Epithelial cell of prostate (primary cell): ENCODE measurements around the gene BCLAF3.
A peak's percentile ranks its signal among the peaks of the same experiment; 100 is the strongest.

ENCODE experiments used
- DNase-seq: peaks from one replicate; pipeline ENCODE4 v3.0.0-alpha.2; 2011; ENCODE audit warnings: low read depth, low spot score
- H3K27ac ChIP-seq: fragments of 450-650 bp; 2 replicates; pipeline ENCODE4 v1.5.1; 2017; ENCODE audit warnings: mild to moderate bottlenecking

BCLAF3 gene

DNA sequence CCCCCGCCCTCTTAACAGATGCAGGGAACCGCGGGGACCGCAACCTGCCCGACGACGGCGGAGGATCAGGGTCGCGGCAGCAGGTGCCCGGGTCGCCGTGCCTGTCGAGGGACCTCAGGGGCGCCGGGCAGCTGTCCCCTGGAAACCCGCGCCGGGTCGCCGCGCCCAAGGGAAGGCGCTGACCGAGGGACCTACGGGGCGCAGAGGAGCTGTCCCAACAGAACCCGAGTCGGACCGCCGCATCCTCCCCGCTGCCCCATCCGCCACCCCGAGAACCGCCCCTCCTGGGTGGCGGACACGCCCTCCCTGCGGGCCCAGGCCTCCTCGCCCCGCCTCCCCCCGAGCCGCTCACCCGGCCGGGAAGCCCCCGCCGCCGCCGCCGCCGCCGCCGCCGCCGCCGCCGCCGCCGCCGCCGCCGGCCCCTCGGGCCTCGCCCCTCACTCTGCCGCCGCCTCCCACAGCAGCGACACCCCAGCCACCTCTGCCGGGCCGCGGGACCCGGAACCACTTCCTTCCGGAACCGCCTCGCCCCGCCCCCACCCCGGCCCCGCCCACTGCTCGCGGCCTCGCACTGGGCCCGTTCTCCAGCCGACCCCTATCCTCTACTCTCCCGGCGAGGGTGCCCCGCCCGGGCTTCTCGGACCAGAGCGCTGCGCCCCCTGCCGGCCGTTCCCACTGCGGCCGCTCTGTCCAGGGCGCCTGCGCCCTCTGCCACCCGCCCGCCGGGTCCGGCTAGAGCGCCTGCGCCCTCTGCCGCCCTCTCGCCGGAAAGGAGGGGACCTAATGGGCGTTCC lies at the start of gene BCLAF3:
Gene BCLAF3, minus strand, starts transcription at position 506 of the 794 bp plus-strand sequence. CDS start 20,797 bp downstream, outside the sequence.
- peak; percentile 16 for DNase-seq
- peak within 1 kb of the TSS; percentile 42 for H3K27ac ChIP-seq

DNA sequence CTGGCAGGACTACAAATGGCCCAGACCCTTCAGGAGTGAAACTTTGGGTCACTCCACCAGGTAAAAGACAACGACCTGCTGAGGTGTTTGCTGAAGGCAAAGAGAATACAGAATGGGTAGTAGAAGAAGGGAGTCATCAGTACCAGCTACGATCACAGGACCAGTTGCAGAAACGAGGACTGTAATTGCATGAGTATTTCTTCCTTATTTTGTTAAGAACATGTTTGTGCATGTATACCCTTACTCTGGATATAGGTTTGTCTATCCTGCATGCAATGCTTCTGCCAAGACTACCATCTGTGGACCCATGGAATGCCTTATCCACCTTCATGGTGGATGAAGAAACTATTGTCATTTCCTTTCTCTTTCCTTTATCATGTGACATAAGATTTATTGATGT lies 48.1 kb upstream of the BCLAF3 start:
- no peak overlapping the region for H3K27ac ChIP-seq
- no peak for DNase-seq

DNA sequence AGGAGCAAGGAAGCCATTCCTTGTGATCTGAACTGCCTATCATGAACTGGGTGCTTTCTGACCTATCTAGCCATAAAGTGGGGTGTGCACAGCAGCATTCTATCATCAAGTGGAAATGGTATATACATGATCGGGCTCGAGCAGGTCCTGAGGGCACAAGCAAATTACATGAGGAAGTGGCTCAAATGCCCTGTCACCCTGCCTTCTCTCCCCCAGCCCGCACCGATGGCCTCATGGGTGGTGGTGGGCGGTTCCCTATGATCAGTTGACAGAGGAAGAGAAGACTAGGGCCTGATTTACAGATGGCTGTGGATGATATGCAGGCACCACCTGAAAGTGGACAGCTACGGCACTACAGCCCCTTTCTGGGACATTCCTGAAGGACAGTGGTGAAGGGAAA lies 46.3 kb upstream of the BCLAF3 start:
- DNase-seq, result no peak

DNA sequence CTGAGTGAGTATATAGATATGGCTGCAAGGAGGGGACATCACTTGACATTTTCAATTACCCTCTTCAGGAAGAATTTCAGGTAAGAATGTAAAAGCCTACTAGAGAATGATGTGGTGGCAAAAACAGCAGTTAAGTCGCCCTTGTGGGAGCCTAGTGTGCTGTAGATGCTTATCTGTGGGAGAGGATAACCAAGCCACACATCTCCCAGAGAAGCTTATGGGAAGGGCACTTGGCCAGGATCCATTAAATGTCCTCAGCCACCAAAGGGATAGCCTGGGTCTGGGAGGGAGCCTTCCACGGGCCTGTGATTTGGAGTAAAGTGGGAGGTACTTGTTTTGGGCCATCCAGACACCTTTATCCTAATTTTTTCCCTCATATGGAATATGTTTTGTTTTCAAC lies 41.3 kb upstream of the BCLAF3 start:
- no peak overlapping the region for H3K27ac ChIP-seq
- DNase-seq, result no peak

More for the DNA sequence above, 46.3 kb upstream of the BCLAF3 start:
- H3K27ac ChIP-seq, result no peak overlapping the region

DNA sequence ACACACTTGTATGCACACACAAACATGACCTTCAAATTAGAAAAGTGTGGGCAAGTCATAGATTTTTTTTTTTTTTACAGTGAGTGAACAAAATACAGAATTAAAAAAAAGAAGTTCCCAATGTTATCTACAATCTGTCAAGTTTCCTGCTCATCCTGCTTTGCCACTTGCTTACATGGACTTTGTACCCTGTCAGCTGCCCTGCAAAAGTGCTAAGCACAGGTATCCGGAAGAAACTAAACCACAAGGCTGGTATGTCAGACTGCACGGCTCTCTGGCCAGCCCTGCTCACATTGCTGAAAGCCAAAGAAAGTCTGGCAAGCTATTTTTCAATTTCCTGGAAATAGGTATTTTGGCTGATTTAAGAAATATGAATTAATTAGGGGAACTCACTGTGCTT lies 38.9 kb upstream of the BCLAF3 start:
- no peak overlapping the region for H3K27ac ChIP-seq
- DNase-seq, result no peak

DNA sequence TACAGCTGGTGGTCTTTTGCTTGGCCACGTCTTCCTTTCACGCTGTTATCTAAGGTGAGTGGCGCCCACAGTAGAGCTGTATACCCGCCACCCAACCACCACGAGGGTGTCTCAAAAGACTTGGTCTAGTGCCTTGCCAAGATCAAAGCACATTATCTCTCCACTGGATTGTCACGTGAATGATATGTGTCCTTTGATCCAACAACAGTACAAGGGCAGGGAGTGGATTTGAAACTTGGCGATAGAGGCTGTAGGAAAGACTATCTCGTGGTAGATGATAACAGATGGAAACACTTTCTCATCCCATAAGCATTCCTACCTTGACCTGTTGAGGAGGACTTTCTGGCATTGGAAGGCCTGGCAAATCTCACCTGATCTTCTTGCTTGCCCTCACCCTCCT lies 37.7 kb upstream of the BCLAF3 start:
- no peak overlapping the region for H3K27ac ChIP-seq
- no peak for DNase-seq

DNA sequence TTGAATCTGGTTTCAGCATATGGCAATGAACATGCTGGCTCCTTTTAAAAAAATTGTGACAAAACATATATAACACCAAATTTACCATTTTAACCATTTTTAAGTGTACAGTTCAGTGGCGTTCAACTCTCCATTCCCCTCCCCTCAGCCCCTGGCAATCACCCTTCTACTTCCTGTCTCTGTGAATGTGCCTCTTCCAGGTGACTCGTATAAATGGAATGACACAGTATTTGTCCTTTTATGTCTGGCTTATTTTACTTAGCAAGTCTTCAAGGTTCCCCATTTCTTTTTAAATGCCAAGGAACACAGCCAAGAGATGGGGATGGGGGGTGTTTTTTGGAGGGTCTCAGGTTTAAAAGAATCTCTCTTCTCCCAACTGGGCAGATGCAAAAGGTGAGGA lies 35.4 kb upstream of the BCLAF3 start:
- H3K27ac ChIP-seq, result no peak overlapping the region
- no peak for DNase-seq

DNA sequence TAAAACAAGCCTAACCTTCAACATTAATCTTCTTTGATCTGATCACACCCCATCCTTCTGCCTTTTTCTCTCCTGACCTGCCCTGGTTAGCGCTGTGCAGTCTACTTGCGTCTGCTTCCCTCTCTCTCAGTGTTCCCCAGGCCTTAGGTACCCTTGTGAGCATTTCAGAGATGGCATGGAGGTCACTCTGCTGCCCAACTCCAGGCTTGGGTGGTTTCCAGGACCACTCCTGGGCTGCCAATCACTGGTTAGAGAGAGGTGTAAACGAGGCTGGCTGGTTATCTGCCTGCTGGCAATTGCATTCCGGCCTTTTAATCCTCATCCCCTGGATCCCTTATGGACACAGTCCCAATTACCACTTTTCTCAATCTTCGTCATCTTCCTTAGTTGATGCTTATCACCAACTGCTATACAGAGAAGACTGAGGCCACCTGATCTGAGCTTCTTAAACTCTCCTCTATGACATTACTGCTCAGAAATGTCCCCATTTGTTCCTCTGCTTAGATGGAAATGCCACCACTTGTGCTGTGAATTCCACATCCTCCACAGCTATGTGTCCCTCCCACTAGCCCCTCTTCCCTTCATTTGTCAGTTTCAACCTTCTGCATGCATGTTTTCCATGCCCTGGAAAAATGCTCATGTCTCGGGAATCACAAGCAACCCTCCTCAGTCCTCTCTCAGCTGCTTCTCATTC lies 29.0 kb upstream of the BCLAF3 start:
- H3K27ac ChIP-seq, result no peak overlapping the region
- no peak for DNase-seq

DNA sequence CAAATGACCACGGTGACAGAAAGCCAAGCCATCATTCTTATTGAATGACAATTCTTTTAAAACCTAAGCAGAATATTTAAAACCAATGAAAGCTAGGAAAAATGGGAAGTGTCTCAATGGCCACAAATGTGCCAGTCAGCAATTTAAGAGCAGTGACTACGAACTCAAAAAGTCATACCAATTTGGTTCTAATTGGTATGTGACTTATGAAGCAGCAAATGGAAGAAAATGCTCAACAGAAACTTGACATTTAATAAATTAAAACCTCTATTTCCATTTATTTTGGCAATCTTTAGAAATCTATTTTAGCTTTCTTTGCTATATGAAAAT lies 25.7 kb upstream of the BCLAF3 start:
- no peak overlapping the region for H3K27ac ChIP-seq

DNA sequence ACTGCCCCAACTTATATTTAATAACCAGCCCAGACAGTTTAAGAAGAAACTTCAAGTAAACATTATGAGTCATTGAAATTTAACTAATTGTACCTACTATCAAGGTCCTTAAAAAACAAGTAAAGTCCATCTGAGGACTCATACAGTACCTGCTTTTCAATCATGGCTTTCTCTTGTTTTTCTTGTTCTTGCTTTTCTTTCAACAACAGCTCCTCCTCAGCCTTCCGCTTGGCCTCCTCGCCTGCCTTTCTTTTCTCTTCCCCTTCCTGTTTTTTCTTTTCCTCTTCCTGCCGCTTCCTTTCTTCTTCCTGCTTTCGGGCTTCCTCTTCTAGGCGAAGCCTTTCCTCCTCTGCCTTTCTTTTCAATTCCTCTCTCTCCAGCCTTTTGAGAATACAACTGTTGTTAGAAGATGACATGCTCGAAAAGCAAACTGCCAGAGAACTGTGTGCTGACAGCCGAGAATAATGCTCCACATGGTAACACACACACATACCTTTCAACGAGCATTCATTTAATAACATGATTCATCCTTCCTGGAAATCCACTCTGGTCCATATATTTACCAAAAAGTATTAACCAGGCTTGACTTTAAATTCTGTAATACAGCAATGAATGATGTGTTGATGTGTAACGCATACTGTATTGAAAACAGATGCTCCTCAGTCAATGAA lies 25.2 kb upstream of the BCLAF3 start:
- DNase-seq, result no peak
- H3K27ac ChIP-seq, result no peak overlapping the region

More for the DNA sequence above, 25.7 kb upstream of the BCLAF3 start:
- no peak for DNase-seq

DNA sequence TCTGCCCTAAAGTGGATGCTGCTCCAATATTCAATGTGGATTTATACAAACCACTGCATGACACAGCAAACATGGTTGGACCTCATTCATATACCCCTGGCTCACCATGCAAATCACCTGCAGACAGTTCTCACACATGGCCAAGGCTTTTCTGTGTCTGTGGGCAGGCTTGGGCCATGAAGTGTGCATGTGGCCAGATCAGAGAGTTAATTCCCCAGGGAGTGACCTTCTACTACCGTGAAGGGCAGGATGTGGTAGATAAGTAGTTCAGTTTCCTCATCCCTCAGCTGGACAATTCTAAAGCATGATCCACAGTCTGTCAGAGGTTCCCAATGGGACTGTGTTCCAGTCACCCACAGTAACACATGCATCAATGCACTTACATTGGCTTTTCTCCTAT lies 24.6 kb upstream of the BCLAF3 start:
- DNase-seq, result no peak
- no peak overlapping the region for H3K27ac ChIP-seq

DNA sequence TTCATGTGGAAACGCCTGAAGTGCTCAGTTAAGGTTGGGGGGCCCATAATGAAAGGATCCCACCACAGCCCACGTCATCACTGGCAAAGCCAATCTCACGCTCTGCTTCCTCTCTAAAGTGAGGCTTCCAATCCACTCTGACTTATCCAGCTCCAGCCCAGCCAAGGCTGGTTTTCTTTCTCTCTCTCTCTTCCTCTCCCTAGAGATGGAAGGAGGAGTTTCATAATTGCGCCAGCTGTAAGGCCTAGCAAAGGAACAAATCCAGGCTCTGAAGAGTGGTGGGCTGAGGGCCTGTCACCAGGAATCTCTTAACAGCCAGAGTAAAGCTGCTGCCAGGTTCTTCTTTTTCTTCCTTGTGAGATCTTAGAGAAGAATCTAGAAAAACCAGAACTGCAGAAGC lies 20.7 kb upstream of the BCLAF3 start:
- H3K27ac ChIP-seq, result no peak overlapping the region
- no peak for DNase-seq

DNA sequence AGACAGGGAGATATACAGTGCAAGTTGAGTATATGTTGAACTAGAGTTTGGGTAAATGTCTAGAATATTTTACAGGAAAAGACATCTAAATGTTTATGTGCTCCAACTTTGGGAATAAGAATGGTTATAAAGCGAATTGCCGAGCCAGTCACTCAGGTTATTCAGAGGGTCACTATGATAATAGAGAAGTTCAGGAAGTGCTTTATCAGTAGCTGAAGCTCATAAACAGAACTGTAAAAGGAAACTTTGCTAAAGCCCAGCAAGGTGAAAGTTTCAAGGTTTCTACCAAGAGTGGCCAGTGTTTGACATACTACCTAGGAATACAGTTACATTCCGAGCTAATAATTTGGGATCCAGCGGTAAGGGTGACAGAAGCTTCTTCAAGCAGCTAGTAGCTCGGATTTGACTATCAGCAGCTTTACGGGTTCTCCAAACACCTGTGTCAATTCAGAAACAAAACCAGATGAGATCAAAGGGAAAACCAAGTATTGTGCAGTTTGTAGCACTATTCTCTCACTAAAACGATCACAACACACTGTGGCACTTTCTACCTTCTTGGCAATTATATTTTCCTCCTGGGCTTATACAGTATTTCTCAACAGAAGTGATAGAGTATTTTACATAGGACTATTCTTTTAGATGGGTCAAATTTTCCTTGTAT lies 17.2 kb upstream of the BCLAF3 start:
- DNase-seq, result no peak
- no peak overlapping the region for H3K27ac ChIP-seq

DNA sequence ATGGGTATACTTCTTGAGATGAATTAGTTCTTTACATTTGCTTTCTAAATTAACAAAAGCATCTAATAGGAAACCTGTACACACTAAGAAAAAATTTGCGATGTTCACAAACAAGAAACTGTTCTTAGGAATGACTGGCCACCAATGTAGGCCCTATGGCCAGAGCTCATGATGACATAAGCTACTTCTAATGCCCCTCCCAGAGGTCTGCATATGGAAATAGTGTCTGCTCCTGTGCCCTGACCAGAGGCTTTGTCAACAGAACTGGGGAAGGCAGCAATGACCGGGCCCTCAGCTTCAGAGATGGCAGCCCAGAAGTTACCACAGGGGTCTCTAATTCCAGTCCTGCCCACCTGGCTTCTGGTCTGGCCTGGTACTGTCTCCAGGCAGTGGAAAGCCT lies 15.0 kb upstream of the BCLAF3 start:
- H3K27ac ChIP-seq, result no peak overlapping the region
- DNase-seq, result no peak

DNA sequence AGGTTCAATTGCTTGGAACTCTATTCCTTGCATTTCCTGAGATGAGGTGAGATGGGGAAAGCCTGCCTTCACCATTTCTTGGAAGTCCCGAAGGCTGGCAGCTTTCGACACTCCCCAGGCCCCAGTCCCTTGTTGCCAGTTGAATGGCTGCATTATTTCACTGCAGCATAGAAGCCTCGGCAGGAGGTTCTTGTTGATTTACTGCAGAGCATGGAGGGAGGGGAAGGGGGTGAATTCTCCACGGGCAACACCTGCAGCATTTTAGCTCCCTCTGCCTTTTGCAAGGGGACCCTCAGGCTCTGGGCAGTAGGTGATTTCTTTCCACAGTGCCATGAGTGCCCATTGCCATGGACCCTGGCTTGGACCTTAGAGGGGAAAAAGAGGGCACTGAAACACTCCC lies 10.7 kb upstream of the BCLAF3 start:
- DNase-seq, result no peak
- no peak overlapping the region for H3K27ac ChIP-seq

DNA sequence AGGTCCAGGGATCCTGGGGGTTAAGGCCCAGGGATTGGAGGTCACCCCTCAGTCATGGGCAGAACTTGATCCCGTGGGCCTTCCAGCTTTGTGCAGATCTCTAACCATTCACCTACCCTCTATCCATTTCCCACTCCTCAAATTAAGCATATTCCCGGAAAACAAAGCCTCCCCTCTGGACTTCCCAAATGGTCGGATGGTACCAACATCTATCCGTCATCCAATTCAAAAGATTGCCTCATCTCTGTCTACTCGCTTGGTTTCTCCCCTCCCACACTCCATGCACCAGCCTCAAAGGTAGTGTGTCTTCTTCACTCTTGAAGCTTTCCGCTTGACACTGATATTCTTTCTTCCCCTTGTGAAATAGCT lies 473 bp upstream of the BCLAF3 start:
- no peak for DNase-seq
- H3K27ac ChIP-seq, result no peak overlapping the region

DNA sequence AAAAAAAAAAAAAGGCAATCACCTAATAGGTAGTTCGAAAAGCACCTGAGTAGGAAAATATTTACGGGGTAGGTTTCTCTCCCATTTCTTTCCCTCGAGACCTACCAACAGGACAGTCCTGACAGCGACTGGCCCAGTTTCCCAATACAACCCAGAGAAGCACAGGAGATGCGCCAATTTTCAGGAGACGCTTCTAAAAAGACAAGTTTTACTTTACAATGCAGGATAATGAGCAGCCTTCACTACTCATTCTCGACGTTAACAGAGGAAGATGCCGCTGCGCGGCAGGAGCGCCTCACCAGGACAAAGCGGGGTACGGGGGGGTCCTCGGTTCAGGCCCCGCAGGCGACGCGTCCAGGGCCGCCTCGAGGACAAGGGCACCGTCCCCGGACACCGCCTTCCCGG lies 708 bp downstream of the BCLAF3 start:
- peak overlapping the region; percentile 42 for H3K27ac ChIP-seq
- DNase-seq, result no peak

DNA sequence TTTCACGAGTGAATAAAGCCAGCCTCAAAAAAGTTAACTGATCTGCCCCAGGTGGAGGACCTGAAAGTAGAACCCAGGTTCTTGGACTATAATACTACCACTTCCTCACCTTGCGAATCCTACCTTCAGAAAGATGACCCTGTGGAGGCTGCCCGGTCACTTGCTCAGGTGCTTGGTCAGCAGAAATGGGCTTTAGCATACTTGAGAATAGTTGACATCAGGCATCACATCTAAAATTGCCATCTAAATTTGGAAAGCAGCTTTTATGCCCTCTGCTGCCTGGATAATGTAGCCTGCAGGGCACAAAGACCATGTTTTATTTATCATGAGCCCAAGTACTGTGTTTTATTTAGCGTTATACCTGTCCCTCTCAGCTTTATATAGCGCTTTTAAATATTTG lies 3.0 kb downstream of the BCLAF3 start:
- no peak for DNase-seq

DNA sequence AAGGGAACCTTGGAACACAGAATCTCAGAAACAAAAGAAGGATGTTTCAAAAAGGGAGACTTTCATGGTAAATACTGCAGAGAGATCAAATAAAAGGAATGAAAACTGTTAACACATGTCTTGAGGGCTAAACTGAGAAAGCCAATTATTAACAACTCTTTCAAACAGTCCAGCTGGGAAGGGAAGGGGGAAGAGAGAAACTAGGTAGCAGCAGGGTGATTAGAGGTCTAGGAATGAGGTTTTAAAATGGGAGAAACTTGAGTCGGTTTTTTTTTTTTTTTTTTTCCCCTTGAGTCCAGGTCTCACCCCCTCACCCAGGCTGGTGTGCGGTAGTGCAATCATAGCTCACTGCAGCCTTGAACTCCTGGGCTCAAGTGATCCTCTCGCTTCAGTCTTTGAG lies 4.3 kb downstream of the BCLAF3 start:
- no peak overlapping the region for H3K27ac ChIP-seq
- no peak for DNase-seq

More for the DNA sequence above, 3.0 kb downstream of the BCLAF3 start:
- H3K27ac ChIP-seq, result no peak overlapping the region

DNA sequence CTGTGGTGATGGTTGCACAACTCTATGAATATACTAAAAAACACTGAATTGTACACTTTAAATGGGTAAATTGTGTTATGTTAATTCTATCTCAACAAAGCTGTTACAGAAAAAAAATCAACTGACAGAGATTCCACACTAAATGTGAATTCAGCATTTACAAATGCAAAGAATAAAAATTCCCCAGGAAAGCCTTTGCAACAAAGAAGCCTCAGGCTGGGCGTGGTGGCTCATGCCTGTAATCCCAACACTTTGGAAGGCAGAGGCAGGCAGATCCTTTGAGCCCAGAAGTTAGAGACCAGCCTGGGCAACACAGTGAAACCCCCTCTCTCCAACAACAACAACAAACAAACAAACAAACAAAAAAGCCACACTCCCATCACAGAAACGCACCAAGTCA lies 8.9 kb downstream of the BCLAF3 start:
- no peak for DNase-seq
- no peak overlapping the region for H3K27ac ChIP-seq

DNA sequence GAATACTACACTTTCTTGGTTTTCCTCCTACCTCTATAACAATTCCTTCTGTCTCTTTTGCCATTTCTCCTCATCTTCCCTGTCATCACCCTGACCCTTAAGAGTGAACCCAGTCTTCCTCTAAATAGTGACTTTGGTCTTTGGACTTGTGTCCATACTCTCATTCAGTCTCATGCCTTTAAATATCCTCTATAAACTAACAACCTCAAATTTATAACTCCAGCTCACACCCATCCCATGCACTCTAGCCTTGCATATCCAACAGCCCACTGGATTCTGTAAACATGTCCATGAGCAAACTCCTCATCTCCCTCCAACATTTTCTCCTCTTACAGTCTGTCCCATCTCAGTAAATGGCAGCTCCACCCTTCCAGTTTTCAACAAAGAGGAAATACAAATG lies 15.0 kb downstream of the BCLAF3 start:
- DNase-seq, result no peak
- H3K27ac ChIP-seq, result no peak overlapping the region
